HT1080 (cell line): Measurements from ENCODE around the gene OSGIN1. TPM values are rescaled to one million over a fixed set of nuclear protein-coding genes. Genes with fewer than 3 reads are reported as not detected.

Source experiments
- DNase-seq: peaks from one replicate; pipeline ENCODE4 v3.0.0-alpha.2; 2015; ENCODE audit warnings: low read depth
- total RNA-seq: library from RNA; depleted of rRNA; stranded (reverse); fragments of >200 nt; shearing (Covaris generic); gene quantifications from 2 replicates; pipeline ENCODE4 v1.2.3, GENCODE V29; 2014

Gene OSGIN1
- total RNA-seq, 1 experiment from 2014 or later = 3.8 TPM

GRCh38 chr16:83925957-83926725, 26.9 kb upstream of the OSGIN1 start:
- DNase-seq = no peak

GRCh38 chr16:83926726-83927397, 26.2 kb upstream of the OSGIN1 start:
- DNase-seq = peak; percentile 83

GRCh38 chr16:83928341-83929055, 24.5 kb upstream of the OSGIN1 start:
- peak; percentile 42 for DNase-seq

GRCh38 chr16:83929811-83930555, 23.1 kb upstream of the OSGIN1 start:
- no peak for DNase-seq

- DNase-seq = no peak
Measured at GRCh38 chr16:83930730-83931500, 22.1 kb upstream of the OSGIN1 start.

- DNase-seq = no peak
Measured at GRCh38 chr16:83931556-83931955, 21.5 kb upstream of the OSGIN1 start.

GRCh38 chr16:83932304-83932703, 20.7 kb upstream of the OSGIN1 start:
- no peak for DNase-seq

- DNase-seq = peak; percentile 57
Measured at GRCh38 chr16:83932955-83933673, 19.9 kb upstream of the OSGIN1 start.

GRCh38 chr16:83933885-83934683, 19.0 kb upstream of the OSGIN1 start:
- no peak for DNase-seq

- no peak for DNase-seq
Measured at GRCh38 chr16:83934684-83934977, 18.4 kb upstream of the OSGIN1 start.

GRCh38 chr16:83935005-83935857, 17.8 kb upstream of the OSGIN1 start:
- DNase-seq = no peak

GRCh38 chr16:83935858-83936255, 17.2 kb upstream of the OSGIN1 start:
- DNase-seq = no peak

- DNase-seq = no peak
Measured at GRCh38 chr16:83936581-83937165, 16.4 kb upstream of the OSGIN1 start.

- DNase-seq = no peak
Measured at GRCh38 chr16:83937267-83937666, 15.8 kb upstream of the OSGIN1 start.

- DNase-seq = no peak
Measured at GRCh38 chr16:83937922-83938885, 14.8 kb upstream of the OSGIN1 start.

- DNase-seq = no peak
Measured at GRCh38 chr16:83939266-83939855, 13.7 kb upstream of the OSGIN1 start.
